22Rv1 (cell line): ENCODE data around the gene FBXO2.
A peak's percentile ranks its signal among the peaks of the same experiment; 100 is the strongest.

ENCODE experiments used
- H3K27ac ChIP-seq: fragments of 450-650 bp; 2 replicates; pipeline ENCODE4 v1.5.1; 2017
- ZFX ChIP-seq: fragments of 450-650 bp; IDR thresholded peaks from 2 replicates; pipeline ENCODE4 v1.6.1; 2017; ENCODE audit warnings: antibody characterized with exemption, borderline replicate concordance
- TF ChIP-seq, protein P1 (sequence below): fragments of 450-650 bp; IDR thresholded peaks from 2 replicates; pipeline ENCODE4 v1.5.1; 2017; ENCODE audit warnings: mild to moderate bottlenecking

FBXO2 gene

DNA sequence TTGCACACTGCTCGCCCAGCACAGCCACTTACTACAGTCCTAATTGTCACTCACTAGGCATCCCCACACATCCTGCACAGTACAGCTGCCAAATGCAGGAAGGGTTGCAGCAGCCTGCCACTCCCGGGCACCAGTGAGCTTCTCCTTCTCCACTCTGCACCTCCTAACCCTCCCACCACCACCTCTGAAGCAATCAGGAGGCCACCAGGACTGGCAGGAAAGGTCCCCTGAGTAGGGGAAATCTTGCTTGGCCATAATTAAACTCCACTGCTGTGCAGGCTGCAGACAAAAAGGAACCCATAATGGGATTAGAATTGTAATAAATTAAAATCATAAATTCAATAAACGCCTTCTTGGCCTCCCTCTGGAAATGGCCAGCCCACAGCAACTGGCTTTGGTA is 31.8 kb downstream of the FBXO2 start:
- TF ChIP-seq, protein P1, sequence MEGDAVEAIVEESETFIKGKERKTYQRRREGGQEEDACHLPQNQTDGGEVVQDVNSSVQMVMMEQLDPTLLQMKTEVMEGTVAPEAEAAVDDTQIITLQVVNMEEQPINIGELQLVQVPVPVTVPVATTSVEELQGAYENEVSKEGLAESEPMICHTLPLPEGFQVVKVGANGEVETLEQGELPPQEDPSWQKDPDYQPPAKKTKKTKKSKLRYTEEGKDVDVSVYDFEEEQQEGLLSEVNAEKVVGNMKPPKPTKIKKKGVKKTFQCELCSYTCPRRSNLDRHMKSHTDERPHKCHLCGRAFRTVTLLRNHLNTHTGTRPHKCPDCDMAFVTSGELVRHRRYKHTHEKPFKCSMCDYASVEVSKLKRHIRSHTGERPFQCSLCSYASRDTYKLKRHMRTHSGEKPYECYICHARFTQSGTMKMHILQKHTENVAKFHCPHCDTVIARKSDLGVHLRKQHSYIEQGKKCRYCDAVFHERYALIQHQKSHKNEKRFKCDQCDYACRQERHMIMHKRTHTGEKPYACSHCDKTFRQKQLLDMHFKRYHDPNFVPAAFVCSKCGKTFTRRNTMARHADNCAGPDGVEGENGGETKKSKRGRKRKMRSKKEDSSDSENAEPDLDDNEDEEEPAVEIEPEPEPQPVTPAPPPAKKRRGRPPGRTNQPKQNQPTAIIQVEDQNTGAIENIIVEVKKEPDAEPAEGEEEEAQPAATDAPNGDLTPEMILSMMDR, result no peak
- no peak for TF ChIP-seq ZFX
- no peak overlapping the region for H3K27ac ChIP-seq

DNA sequence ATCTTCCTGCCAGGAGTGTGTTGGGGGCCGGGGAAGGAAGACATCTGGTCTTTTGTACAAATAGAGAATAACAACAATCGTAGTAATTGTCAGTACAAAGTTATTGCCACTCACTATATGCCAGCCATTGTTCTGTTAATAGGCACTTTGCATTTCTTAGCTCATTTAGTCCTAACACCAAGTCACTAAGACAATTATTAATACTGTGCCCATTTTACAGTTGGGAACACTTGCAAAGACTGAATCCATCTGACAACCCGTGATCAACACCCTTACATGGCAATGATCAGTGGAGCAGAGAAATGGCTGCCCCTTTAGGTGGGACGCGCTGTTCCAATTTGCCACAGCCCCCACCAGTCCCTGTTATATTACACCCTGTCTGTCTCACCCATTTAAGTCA is 33.3 kb downstream of the FBXO2 start:
- no peak for TF ChIP-seq ZFX
- TF ChIP-seq, protein P1, result no peak
- H3K27ac ChIP-seq, result no peak overlapping the region

DNA sequence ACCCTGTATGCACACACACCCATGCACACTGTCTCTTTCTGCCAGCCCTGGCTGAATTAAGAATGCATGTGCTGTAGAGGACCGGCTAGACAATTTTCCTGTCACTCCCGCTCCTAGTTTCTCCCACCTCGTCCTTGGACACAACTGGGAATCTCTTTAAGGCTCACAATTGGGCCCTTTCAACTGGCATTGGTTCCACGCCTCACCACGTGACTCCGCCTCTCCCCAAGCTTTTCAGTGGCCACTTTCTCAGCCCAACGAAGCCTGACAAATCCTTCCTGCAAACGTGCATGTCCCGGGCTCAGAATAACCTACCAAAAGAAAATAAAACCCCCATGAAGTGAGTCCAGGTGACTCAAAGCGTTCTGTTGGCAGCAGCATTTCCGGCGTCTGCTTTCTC is 33.8 kb downstream of the FBXO2 start:
- TF ChIP-seq, protein P1, result no peak
- no peak for TF ChIP-seq ZFX
- no peak overlapping the region for H3K27ac ChIP-seq

DNA sequence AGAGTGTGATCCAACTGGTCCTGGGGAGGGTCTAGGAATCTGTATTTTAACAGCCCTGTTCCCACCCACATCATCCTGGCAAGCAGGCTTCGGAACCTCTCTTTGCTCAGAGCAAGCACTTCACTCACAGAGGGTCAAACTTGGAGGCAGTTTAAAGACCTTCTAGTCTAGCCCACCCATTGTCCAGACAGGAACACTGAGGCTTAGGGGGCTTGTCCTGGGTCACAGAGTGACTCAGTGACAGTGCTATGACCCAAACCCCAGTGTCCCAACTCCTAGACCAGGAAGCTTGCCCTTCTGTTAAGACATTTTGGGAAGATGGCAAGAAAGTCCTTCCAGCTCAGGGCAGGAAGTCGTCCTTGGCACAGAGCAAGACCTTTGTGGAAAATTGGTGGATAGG is 36.5 kb downstream of the FBXO2 start:
- TF ChIP-seq, protein P1, result no peak
- no peak for TF ChIP-seq ZFX
- no peak overlapping the region for H3K27ac ChIP-seq

DNA sequence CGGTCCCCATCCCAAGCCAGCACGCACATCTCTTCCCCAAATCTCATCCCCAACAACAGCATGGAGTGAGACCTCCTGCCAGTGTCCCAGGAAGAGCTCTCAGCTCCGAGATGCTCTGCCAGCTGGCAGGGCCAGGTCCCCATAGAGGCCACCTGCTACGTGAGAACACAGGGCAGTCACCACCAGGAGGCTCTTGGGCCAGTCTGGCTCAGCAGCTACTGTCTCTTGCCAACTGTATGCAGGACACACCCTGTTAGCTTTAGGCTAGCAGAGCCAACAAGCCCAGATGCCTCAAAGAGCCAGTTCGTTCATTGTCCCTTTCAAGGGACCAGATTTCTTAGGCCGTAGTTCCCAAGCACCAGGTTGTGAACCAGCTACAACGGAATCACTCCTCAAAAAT is 36.9 kb downstream of the FBXO2 start:
- TF ChIP-seq, protein P1, result peak; percentile 44
- TF ChIP-seq ZFX, result no peak

DNA sequence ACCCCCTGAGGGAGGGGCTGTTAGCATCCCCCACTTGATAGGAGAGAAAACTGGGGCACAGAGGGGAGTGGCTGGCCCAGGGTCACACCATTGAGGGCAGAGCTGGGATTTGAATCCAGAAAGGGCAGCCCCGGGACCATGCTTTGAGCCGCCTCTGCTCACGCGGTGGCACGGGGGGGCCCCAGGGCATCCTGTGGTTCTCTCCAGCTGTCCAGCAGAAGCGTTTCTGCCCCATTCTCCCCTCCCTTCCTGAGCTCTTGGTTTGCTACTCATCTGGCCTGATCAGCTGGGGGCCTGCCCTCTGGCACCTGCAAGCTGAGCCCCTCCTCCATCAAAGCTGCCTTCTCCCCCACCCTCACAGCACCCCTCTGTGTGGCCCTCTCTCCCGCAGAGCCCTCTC is 37.5 kb downstream of the FBXO2 start:
- H3K27ac ChIP-seq, result no peak overlapping the region
- TF ChIP-seq, protein P1, result no peak
- TF ChIP-seq ZFX, result no peak

More for the DNA sequence above, 36.9 kb downstream of the FBXO2 start:
- no peak overlapping the region for H3K27ac ChIP-seq

DNA sequence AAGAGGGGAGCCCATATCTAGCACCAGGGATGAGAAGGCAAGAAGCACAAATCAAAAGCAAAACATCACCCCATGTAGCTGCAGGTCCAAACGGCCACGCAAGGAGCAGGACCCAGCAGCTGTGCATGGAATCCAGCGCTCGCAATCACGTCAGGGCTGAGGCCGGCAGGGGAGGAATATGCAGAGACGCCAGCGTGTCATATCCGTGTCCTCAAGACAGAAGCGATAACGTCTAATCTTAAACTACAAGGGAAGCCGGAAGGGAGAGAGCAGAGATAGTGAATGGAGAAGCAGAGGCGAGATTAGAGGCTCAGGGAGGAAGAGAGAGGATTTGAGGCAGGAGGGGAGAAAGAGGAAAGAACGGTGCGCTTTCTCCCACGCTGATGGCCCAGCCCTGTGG is 39.1 kb downstream of the FBXO2 start:
- no peak for TF ChIP-seq ZFX
- TF ChIP-seq, protein P1, result no peak

More for the DNA sequence above, 39.1 kb downstream of the FBXO2 start:
- no peak overlapping the region for H3K27ac ChIP-seq
